ENCODE data around the gene SIGLEC14. TPM values are rescaled to one million over a fixed set of nuclear protein-coding genes. Genes with fewer than 3 reads are reported as not detected.

The SIGLEC14 gene
- total RNA-seq, 2 experiments from 2014 or later: 0.08 TPM; not detected in 1

DNA sequence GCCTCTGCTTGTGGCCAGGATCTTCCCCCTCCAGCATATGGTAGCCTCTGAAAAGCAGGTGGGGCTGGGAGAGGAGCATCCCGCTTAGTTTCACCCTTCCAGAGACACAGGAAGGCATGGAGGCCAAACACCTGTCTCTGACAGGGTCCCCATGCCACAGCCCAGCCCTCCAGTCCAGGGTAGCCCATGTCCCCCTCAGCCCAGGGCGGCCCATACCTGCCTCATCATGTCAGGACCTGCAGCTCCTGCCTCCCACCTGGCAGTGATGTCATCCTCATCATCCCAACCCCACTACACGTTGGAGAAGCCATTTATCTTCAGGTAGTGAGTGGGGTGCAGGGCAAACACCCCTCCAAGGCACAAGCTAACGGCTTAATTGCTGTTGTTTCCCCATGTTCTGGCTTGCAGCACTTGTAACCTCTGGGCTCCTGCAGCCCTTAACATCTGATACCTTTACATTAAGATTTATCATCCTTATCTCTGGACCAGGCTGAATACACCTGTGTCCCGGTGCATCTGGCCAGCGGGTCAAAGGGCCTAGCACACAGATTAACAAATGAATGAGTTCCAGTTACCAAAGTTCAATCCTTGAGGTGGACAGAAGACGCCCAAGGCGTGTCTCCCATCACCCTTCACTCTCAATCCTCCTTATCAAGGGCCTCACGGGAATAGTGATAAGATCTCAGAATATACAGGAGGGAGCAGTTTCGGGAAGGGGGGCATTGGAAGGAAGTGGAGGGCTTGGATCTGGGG lies 53.3 kb downstream of the SIGLEC14 start:
- POLR2A ChIA-PET: interaction anchor here (0.7 kb wide), 1 partner anchor 198 kb away, joined by 3 read pairs; no protein-coding TSS in a partner anchor
- CTCF ChIA-PET: interaction anchor here (0.6 kb wide), 1 partner anchor 79 kb away, joined by 3 read pairs; no protein-coding TSS in a partner anchor

Other genes starting within 250 kb of the SIGLEC14 start
- gene SIGLEC10, start 229.2 kb downstream of the SIGLEC14 start, total RNA-seq: 1 to 10 TPM; 1.2 to 1.8 TPM
- not detected for gene SIGLEC8, start 188.4 kb downstream of the SIGLEC14 start, total RNA-seq
- not detected for gene CEACAM18, start 168.3 kb downstream of the SIGLEC14 start, total RNA-seq
- gene SIGLEC12, start 145.0 kb downstream of the SIGLEC14 start, total RNA-seq: 1 to 10 TPM; 1.5 to 1.6 TPM
- gene SIGLEC6, start 115.2 kb downstream of the SIGLEC14 start, total RNA-seq: not detected
- gene ZNF175, start 75.5 kb downstream of the SIGLEC14 start, total RNA-seq: 10 to 100 TPM; 11.3 to 12.9 TPM
- gene SIGLEC5, start 16.4 kb downstream of the SIGLEC14 start, total RNA-seq: not detected
- gene SPACA6, start 46.5 kb upstream of the SIGLEC14 start, total RNA-seq: 1 to 10 TPM; 3.3 to 4.4 TPM
- not detected for gene HAS1, start 77.2 kb upstream of the SIGLEC14 start, total RNA-seq
- gene FPR1, start 105.1 kb upstream of the SIGLEC14 start, total RNA-seq: not detected
- gene FPR2, start 114.4 kb upstream of the SIGLEC14 start, total RNA-seq: not detected
- not detected for gene FPR3, start 148.3 kb upstream of the SIGLEC14 start, total RNA-seq
- 1 to 10 TPM; 4.1 to 4.6 TPM for gene ZNF577, start 241.1 kb upstream of the SIGLEC14 start, total RNA-seq

All from activated CD8-positive, alpha-beta memory T cell treated with anti-CD3 and anti-CD28 coated beads for 36 hours (primary cell).